IMR-90 (cell line): ENCODE results near the gene LAMC2. TPM values are rescaled to one million over a fixed set of nuclear protein-coding genes. Genes with fewer than 3 reads are reported as not detected.

Experiments
- ATAC-seq: fragments of 200-7000 bp; cut with Tn5 transposase; 2 replicates; pipeline ENCODE4 v1.9.1; 2020; ENCODE audit warnings: low read depth, mild to moderate bottlenecking, moderate library complexity
- BruUV-seq: library from RNA; stranded (reverse); fragments of 400-500 nt; replicated peaks from 2 replicates; lab custom pipeline; 2021; lab: Mats Ljungman, UMichigan
- CTCF ChIA-PET: fragments of 300-600 bp; formaldehyde crosslinking; extraction: SDS; loops from one replicate; lab custom pipeline; 2021; ENCODE audit warnings: antibody characterized with exemption; lab: Yijun Ruan, JAX
- POLR2A ChIA-PET: fragments of 300-600 bp; sonication (Branson Sonifier 250); formaldehyde crosslinking; loops from one replicate; lab custom pipeline; 2022; ENCODE audit warnings: antibody characterized with exemption; ENCODE audit not compliant: unreplicated experiment; lab: Charles Lee
- DNase-seq: peaks from one replicate; pipeline ENCODE4 v3.0.0; 2013
- H2AFZ ChIP-seq: replicated peaks from 2 replicates; pipeline ENCODE3; 2013; ENCODE audit warnings: low read length, mild to moderate bottlenecking; ENCODE audit not compliant: poor library complexity
- H2AK5ac ChIP-seq: 2 replicates; pipeline ENCODE4 v1.6.1; 2013; ENCODE audit warnings: low read depth, low read length, inconsistent platforms
- H2AK9ac ChIP-seq: replicated peaks from 2 replicates; pipeline ENCODE3; 2013; ENCODE audit warnings: mild to moderate bottlenecking, low read depth, low read length, moderate library complexity; ENCODE audit not compliant: poor library complexity
- H2BK120ac ChIP-seq: 2 replicates; pipeline ENCODE4 v1.6.1; 2013; ENCODE audit warnings: low read depth, low read length, inconsistent platforms
- H2BK15ac ChIP-seq: 3 replicates; pipeline ENCODE4 v1.6.1; 2013; ENCODE audit warnings: low read depth, low read length, inconsistent platforms
- H2BK20ac ChIP-seq: 2 replicates; pipeline ENCODE4 v1.6.1; 2013; ENCODE audit warnings: low read depth, mild to moderate bottlenecking, inconsistent platforms, low read length, moderate library complexity
- H2BK5ac ChIP-seq: 2 replicates; pipeline ENCODE4 v1.6.1; 2013; ENCODE audit warnings: mild to moderate bottlenecking, low read depth, low read length, inconsistent platforms; ENCODE audit not compliant: poor library complexity, severe bottlenecking
- H3K14ac ChIP-seq: replicated peaks from 2 replicates; pipeline ENCODE4 v1.6.1; 2013; ENCODE audit warnings: low read depth, low read length, inconsistent platforms
- H3K18ac ChIP-seq: 2 replicates; pipeline ENCODE4 v1.6.1; 2013; ENCODE audit warnings: low read depth, low read length, control low read depth
- H3K23ac ChIP-seq: 2 replicates; pipeline ENCODE4 v1.6.1; 2013; ENCODE audit warnings: low read depth, low read length, inconsistent platforms
- H3K27ac ChIP-seq: 2 replicates; pipeline ENCODE4 v1.5.1; 2013; ENCODE audit warnings: mild to moderate bottlenecking, control low read depth, low read length; ENCODE audit not compliant: insufficient read depth
- H3K27me3 ChIP-seq: 2 replicates; pipeline ENCODE4 v1.6.1; 2013; ENCODE audit warnings: low read length; ENCODE audit not compliant: control insufficient read depth, insufficient read depth
- H3K36me3 ChIP-seq: 2 replicates; pipeline ENCODE4 v1.6.1; 2013; ENCODE audit warnings: low read length, mixed read lengths; ENCODE audit not compliant: control insufficient read depth, insufficient read depth
- H3K4ac ChIP-seq: 2 replicates; pipeline ENCODE4 v1.6.1; 2013; ENCODE audit warnings: low read depth, low read length, inconsistent platforms
- H3K4me1 ChIP-seq: 2 replicates; pipeline ENCODE4 v1.6.1; 2013; ENCODE audit warnings: low read length, mixed read lengths; ENCODE audit not compliant: control insufficient read depth, insufficient read depth
- H3K4me2 ChIP-seq: 2 replicates; pipeline ENCODE4 v1.6.1; 2013; ENCODE audit warnings: low read depth, mild to moderate bottlenecking, control low read depth, low read length, moderate library complexity
- H3K4me3 ChIP-seq: 2 replicates; pipeline ENCODE4 v1.5.1; 2013; ENCODE audit warnings: low read depth, mild to moderate bottlenecking, control low read depth, low read length, moderate library complexity; ENCODE audit not compliant: insufficient read depth
- H3K56ac ChIP-seq: 2 replicates; pipeline ENCODE4 v1.6.1; 2013; ENCODE audit warnings: low read length, inconsistent platforms; ENCODE audit not compliant: insufficient read depth; ENCODE audit errors: extremely low read depth
- H3K79me1 ChIP-seq, 2 experiments: 2 replicates each; pipeline ENCODE4 v1.6.1; 2013; ENCODE audit warnings: low read length in 2 of 2, inconsistent platforms in 1 of 2, low read depth in 1 of 2
- H3K9ac ChIP-seq: 2 replicates; pipeline ENCODE4 v1.6.1; 2013; ENCODE audit warnings: low read depth, low read length, control low read depth
- H3K9me1 ChIP-seq: 2 replicates; pipeline ENCODE4 v1.6.1; 2013; ENCODE audit warnings: low read length, inconsistent platforms; ENCODE audit not compliant: insufficient read depth
- H3K9me3 ChIP-seq: 2 replicates; pipeline ENCODE4 v1.6.1; 2013; ENCODE audit warnings: low read length; ENCODE audit not compliant: control insufficient read depth, insufficient read depth
- H4K20me1 ChIP-seq: 2 replicates; pipeline ENCODE4 v1.6.1; 2013; ENCODE audit warnings: low read length, inconsistent platforms; ENCODE audit not compliant: insufficient read depth
- H4K5ac ChIP-seq: 2 replicates; pipeline ENCODE4 v1.6.1; 2013; ENCODE audit warnings: mild to moderate bottlenecking, low read depth, low read length, control low read depth
- H4K8ac ChIP-seq, 2 experiments: 2 replicates each; pipeline ENCODE4 v1.6.1; 2013; ENCODE audit warnings: low read depth in 2 of 2, low read length in 2 of 2, control low read depth in 1 of 2, inconsistent platforms in 1 of 2
- H4K91ac ChIP-seq: 2 replicates; pipeline ENCODE4 v1.6.1; 2013; ENCODE audit warnings: low read depth, low read length, inconsistent platforms; ENCODE audit not compliant: insufficient read depth
- BHLHE40 ChIP-seq: fragments of 150-350 bp; IDR thresholded peaks from 2 replicates; pipeline ENCODE4 v1.6.1; 2016; ENCODE audit warnings: mild to moderate bottlenecking, low read depth, low read length
- CHD1 ChIP-seq: IDR thresholded peaks from 2 replicates; pipeline ENCODE4 v1.6.1; 2012; ENCODE audit warnings: low read depth, low read length, improper control_type of control experiment
- FOS ChIP-seq: fragments of 150-350 bp; IDR thresholded peaks from 2 replicates; pipeline ENCODE4 v1.6.1; 2016; ENCODE audit warnings: low read depth, low read length
- MAFK ChIP-seq: IDR thresholded peaks from 2 replicates; pipeline ENCODE4 v1.6.1; 2012; ENCODE audit warnings: low read depth, low read length, improper control_type of control experiment
- MAZ ChIP-seq: IDR thresholded peaks from 2 replicates; pipeline ENCODE4 v1.6.1; 2012; ENCODE audit warnings: low read depth, mild to moderate bottlenecking, low read length, improper control_type of control experiment, moderate library complexity, borderline replicate concordance
- NFE2L2 ChIP-seq: fragments of 150-350 bp; IDR thresholded peaks from 2 replicates; pipeline ENCODE4 v1.6.1; 2016; ENCODE audit warnings: low read depth, mild to moderate bottlenecking, low read length
- POLR2A ChIP-seq: IDR thresholded peaks from 2 replicates; pipeline ENCODE4 v1.6.1; 2012; ENCODE audit warnings: mild to moderate bottlenecking, low read depth, low read length
- RAD21 ChIP-seq: IDR thresholded peaks from 2 replicates; pipeline ENCODE4 v1.6.1; 2012; ENCODE audit warnings: low read length, improper control_type of control experiment
- RCOR1 ChIP-seq: IDR thresholded peaks from 2 replicates; pipeline ENCODE4 v1.6.1; 2012; ENCODE audit warnings: mild to moderate bottlenecking, low read length, improper control_type of control experiment; ENCODE audit not compliant: insufficient replicate concordance
- RFX5 ChIP-seq: IDR thresholded peaks from 2 replicates; pipeline ENCODE4 v1.8.0; 2012; ENCODE audit warnings: low read depth, mild to moderate bottlenecking, low read length, moderate library complexity
- SMC3 ChIP-seq: fragments of 150-350 bp; IDR thresholded peaks from 2 replicates; pipeline ENCODE4 v1.6.1; 2016; ENCODE audit warnings: low read depth, mild to moderate bottlenecking, antibody characterized with exemption, low read length, moderate library complexity
- WGBS, 2 experiments: methylation state at CpG; one replicate each; pipeline versions ENCODE4 v1.1.5 to v1.1.7; 2013; ENCODE audit warnings: missing lambda C conversion rate in 2 of 2; ENCODE audit not compliant: insufficient read length in 1 of 2; ENCODE audit errors: extremely low coverage in 2 of 2; 5-methylcytosine and 5-hydroxymethylcytosine counted together
- dilution Hi-C: fragments of 300-500 bp; cut with HindIII; formaldehyde crosslinking; loops from one replicate; pipeline ENCODE4 v1.14.3; 2018; ENCODE audit warnings: low sequenced_read_pairs; ENCODE audit not compliant: unreplicated experiment
- in situ Hi-C: fragments of 300-500 bp; cut with MboI; formaldehyde crosslinking; loops from 3 replicates; pipeline ENCODE4 v1.14.3; 2019; ENCODE audit warnings: low sequenced_read_pairs, inconsistent platforms, mixed read lengths
- intact Hi-C: fragments of 100-400 bp; cut with micrococcal nuclease; formaldehyde crosslinking; loops from 2 replicates; pipeline ENCODE4 v1.10.0; 2022
- polyA plus RNA-seq, 3 experiments: library from polyadenylated mRNA; depleted of rRNA; stranded (reverse); fragments of >200 nt; gene quantifications; 2 replicates each; pipeline ENCODE4 v1.2.3, GENCODE V29; 2012; ENCODE audit warnings: low replicate concordance in 1 of 3
- total RNA-seq: library from RNA; depleted of rRNA; stranded (reverse); fragments of >200 nt; gene quantifications from 2 replicates; pipeline ENCODE4 v1.2.3, GENCODE V29; 2012
- TF ChIP-seq, protein P1 (sequence below): fragments of 150-350 bp; IDR thresholded peaks from 2 replicates; pipeline ENCODE4 v1.6.1; 2016; ENCODE audit warnings: low read depth, mild to moderate bottlenecking, low read length, moderate library complexity, borderline replicate concordance
- TF ChIP-seq, protein P2 (sequence below): fragments of 150-350 bp; IDR thresholded peaks from 2 replicates; pipeline ENCODE4 v1.6.1; 2017; ENCODE audit warnings: mild to moderate bottlenecking, antibody characterized with exemption, low read length, low read depth
- TF ChIP-seq, protein P3 (sequence below): conservative IDR thresholded peaks from 2 replicates; pipeline ENCODE4 v1.5.1; 2012; ENCODE audit warnings: mild to moderate bottlenecking, low read depth, low read length, improper control_type of control experiment

LAMC2 gene
- total and polyA plus RNA-seq, 2 of the 4 experiments (the other 2 are of a cell fraction) = 2.3 to 2.8 TPM

DNA sequence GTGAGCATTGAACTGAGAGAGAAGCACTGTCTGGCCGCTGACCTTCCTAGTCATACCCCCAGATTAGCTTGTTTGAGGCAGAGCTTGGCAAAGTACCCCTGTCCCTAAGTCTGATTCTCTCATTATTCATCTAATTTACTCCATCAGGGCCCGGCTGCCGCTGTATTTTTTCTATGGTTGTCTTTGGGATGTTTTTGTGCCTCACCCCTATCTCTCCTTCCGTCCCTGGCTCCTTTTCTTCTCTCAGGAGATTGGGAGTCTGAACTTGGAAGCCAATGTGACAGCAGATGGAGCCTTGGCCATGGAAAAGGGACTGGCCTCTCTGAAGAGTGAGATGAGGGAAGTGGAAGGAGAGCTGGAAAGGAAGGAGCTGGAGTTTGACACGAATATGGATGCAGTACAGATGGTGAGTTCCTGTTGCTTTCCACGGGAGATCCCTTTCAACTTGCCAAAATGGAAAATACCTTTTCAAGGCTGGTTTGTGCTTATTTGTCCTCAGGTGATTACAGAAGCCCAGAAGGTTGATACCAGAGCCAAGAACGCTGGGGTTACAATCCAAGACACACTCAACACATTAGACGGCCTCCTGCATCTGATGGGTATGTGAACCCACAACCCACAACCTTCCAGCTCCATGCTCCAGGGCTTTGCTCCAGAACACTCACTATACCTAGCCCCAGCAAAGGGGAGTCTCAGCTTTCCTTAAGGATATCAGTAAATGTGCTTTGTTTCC is 53.9 kb downstream of the LAMC2 start:
- Histone ChIP-seq H2AFZ (peak overlapping the region; percentile 53), H3K9me1 (peaks cover 9% of the 10 kb centered on the region), H3K4me1 (peaks cover 10% of the 10 kb centered on the region), H3K9me3 (no peaks in the 10 kb centered on the region), H4K91ac (peak overlapping the region; percentile 33; the same call in 1 of the 2 replicates), H3K23ac (no peak overlapping the region), H3K27ac (no peak overlapping the region), H3K36me3 (no peaks in the 10 kb centered on the region), H2BK15ac (peak overlapping the region; percentile 41; the same call in 1 of the 3 replicates), H3K27me3 (no peaks in the 10 kb centered on the region), H3K14ac (0 out of 2 replicates have a peak overlapping the region, but pooled peaks have one; percentile 23), H3K79me1 (no peaks in the 10 kb centered on the region; a peak in 1 of 4 replicates), H2BK5ac (no peak overlapping the region), H3K4me3 (no peak overlapping the region), H2AK5ac (peak overlapping the region; percentile 73), H4K5ac (no peak overlapping the region), H4K20me1 (no peaks in the 10 kb centered on the region), H4K8ac (peak overlapping the region in 1 of 2 experiments; percentile 19; a peak in 1 of 4 replicates), H3K4me2 (no peak overlapping the region), H3K4ac (peak overlapping the region; percentile 27; the same call in 1 of the 2 replicates), H2BK120ac (peak overlapping the region; percentile 33; the same call in 1 of the 2 replicates), H3K18ac (no peak overlapping the region), H3K9ac (no peak overlapping the region), H2AK9ac (no peak overlapping the region), H2BK20ac (peak overlapping the region; percentile 37; the same call in 1 of the 2 replicates), H3K56ac (no peak overlapping the region)
- in situ Hi-C loops = loop anchor here (10.0 to 25.0 kb wide), 2 partner anchors 215 to 278 kb away; partner anchors contain the start of genes LAMC1 and SHCBP1L
- dilution Hi-C loops = no loop called here
- ATAC-seq = no peak
- WGBS, 2 experiments = 40% methylated on average over 1 of the region's 8 CpGs; no CpG with 5 or more reads in 1 of the 2 experiments
- no peak for DNase-seq
- POLR2A ChIA-PET = no interaction called here
- CTCF ChIA-PET = no interaction called here
- no TSS peak for BruUV-seq
- intact Hi-C loops = loop anchor here (5.0 kb wide), 1 partner anchor 98 kb away; no protein-coding TSS in a partner anchor
- TF ChIP-seq FOS = no peak
- TF ChIP-seq, protein P1, sequence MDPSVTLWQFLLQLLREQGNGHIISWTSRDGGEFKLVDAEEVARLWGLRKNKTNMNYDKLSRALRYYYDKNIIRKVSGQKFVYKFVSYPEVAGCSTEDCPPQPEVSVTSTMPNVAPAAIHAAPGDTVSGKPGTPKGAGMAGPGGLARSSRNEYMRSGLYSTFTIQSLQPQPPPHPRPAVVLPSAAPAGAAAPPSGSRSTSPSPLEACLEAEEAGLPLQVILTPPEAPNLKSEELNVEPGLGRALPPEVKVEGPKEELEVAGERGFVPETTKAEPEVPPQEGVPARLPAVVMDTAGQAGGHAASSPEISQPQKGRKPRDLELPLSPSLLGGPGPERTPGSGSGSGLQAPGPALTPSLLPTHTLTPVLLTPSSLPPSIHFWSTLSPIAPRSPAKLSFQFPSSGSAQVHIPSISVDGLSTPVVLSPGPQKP = no peak
- no peak for TF ChIP-seq MAFK
- no peak for TF ChIP-seq RAD21
- no peak for TF ChIP-seq BHLHE40
- no peak for TF ChIP-seq POLR2A
- no peak for TF ChIP-seq RFX5
- TF ChIP-seq CHD1 = no peak
- TF ChIP-seq, protein P2, sequence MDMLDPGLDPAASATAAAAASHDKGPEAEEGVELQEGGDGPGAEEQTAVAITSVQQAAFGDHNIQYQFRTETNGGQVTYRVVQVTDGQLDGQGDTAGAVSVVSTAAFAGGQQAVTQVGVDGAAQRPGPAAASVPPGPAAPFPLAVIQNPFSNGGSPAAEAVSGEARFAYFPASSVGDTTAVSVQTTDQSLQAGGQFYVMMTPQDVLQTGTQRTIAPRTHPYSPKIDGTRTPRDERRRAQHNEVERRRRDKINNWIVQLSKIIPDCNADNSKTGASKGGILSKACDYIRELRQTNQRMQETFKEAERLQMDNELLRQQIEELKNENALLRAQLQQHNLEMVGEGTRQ = no peak
- no peak for TF ChIP-seq MAZ
- TF ChIP-seq, protein P3, sequence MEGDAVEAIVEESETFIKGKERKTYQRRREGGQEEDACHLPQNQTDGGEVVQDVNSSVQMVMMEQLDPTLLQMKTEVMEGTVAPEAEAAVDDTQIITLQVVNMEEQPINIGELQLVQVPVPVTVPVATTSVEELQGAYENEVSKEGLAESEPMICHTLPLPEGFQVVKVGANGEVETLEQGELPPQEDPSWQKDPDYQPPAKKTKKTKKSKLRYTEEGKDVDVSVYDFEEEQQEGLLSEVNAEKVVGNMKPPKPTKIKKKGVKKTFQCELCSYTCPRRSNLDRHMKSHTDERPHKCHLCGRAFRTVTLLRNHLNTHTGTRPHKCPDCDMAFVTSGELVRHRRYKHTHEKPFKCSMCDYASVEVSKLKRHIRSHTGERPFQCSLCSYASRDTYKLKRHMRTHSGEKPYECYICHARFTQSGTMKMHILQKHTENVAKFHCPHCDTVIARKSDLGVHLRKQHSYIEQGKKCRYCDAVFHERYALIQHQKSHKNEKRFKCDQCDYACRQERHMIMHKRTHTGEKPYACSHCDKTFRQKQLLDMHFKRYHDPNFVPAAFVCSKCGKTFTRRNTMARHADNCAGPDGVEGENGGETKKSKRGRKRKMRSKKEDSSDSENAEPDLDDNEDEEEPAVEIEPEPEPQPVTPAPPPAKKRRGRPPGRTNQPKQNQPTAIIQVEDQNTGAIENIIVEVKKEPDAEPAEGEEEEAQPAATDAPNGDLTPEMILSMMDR = no peak
- TF ChIP-seq SMC3 = no peak
- TF ChIP-seq NFE2L2 = no peak
- TF ChIP-seq RCOR1 = no peak
